H1 (cell line): ENCODE measurements around the gene SPTSSA. TPM values are rescaled to one million over a fixed set of nuclear protein-coding genes. Genes with fewer than 3 reads are reported as not detected.

Experiments
- CEBPB ChIP-seq: IDR thresholded peaks from 2 replicates; pipeline ENCODE4 v1.6.1; 2012; ENCODE audit warnings: low read depth, low read length
- CTCF ChIP-seq, 3 experiments: IDR thresholded peaks; 1 replicate in 2 of 3; 2 replicates in 1 of 3; pipeline versions ENCODE4 v1.5.1 to v1.6.1; 2011; ENCODE audit warnings: low read length in 3 of 3, mild to moderate bottlenecking in 3 of 3, inconsistent platforms in 2 of 3, low read depth in 1 of 3, moderate library complexity in 1 of 3; ENCODE audit not compliant: insufficient read depth in 1 of 3; ENCODE audit errors: control extremely low read depth in 1 of 3
- E2F6 ChIP-seq: IDR thresholded peaks from 2 replicates; pipeline ENCODE4 v1.6.1; 2012; ENCODE audit warnings: inconsistent platforms
- FOSL1 ChIP-seq: IDR thresholded peaks from 2 replicates; pipeline ENCODE4 v1.6.1; 2011; ENCODE audit warnings: mild to moderate bottlenecking, low read depth, low read length, moderate library complexity; ENCODE audit not compliant: insufficient read depth
- GABPA ChIP-seq: IDR thresholded peaks from 2 replicates; pipeline ENCODE4 v1.6.1; 2011; ENCODE audit warnings: mild to moderate bottlenecking, low read length, moderate library complexity, borderline replicate concordance; ENCODE audit not compliant: insufficient read depth
- KDM1A ChIP-seq: fragments of 200-600, 300-600 bp; sonication (generic); IDR thresholded peaks from 2 replicates; pipeline ENCODE4 v1.7.1; 2016; ENCODE audit warnings: mild to moderate bottlenecking, low read length, borderline replicate concordance
- MAX ChIP-seq: IDR thresholded peaks from 2 replicates; pipeline ENCODE4 v1.6.1; 2012; ENCODE audit warnings: inconsistent platforms
- POLR2AphosphoS5 ChIP-seq: IDR thresholded peaks from 2 replicates; pipeline ENCODE4 v1.6.1; 2011; ENCODE audit warnings: low read depth, low read length
- RFX5 ChIP-seq: IDR thresholded peaks from 2 replicates; pipeline ENCODE4 v1.6.1; 2011; ENCODE audit warnings: low read depth, low read length, improper control_type of control experiment, borderline replicate concordance
- RNF2 ChIP-seq: fragments of 200-900, 300-1000 bp; sonication (generic); IDR thresholded peaks from 2 replicates; pipeline ENCODE4 v1.7.1; 2016; ENCODE audit warnings: borderline replicate concordance, low read depth, mild to moderate bottlenecking, antibody characterized with exemption, low read length; ENCODE audit not compliant: poor library complexity, severe bottlenecking; ENCODE audit errors: missing control alignments
- RXRA ChIP-seq: IDR thresholded peaks from 2 replicates; pipeline ENCODE4 v1.6.1; 2011; ENCODE audit warnings: low read depth, mild to moderate bottlenecking, low read length, moderate library complexity; ENCODE audit not compliant: insufficient read depth
- SAP30 ChIP-seq: fragments of 300-600 bp; sonication (generic); IDR thresholded peaks from 2 replicates; pipeline ENCODE4 v1.7.1; 2012; ENCODE audit warnings: low read length, moderate library complexity, mild to moderate bottlenecking, inconsistent platforms; ENCODE audit not compliant: insufficient read depth, insufficient replicate concordance
- SIN3A ChIP-seq, 2 experiments: IDR thresholded peaks in 1 of 2; conservative IDR thresholded peaks in 1 of 2; 2 replicates each; pipeline ENCODE4 v1.6.1; 2011 to 2012; ENCODE audit warnings: low read length in 2 of 2, improper control_type of control experiment in 1 of 2, low read depth in 1 of 2, mild to moderate bottlenecking in 1 of 2
- SIX5 ChIP-seq: IDR thresholded peaks from 2 replicates; pipeline ENCODE4 v1.6.1; 2011; ENCODE audit warnings: mild to moderate bottlenecking, low read depth, low read length
- SUZ12 ChIP-seq: fragments of 200-600 bp; sonication (generic); IDR thresholded peaks from 2 replicates; pipeline ENCODE4 v1.6.1; 2012; ENCODE audit warnings: mild to moderate bottlenecking, inconsistent platforms, low read length, moderate library complexity, mixed read lengths
- TAF1 ChIP-seq: IDR thresholded peaks from 2 replicates; pipeline ENCODE4 v1.6.1; 2011; ENCODE audit warnings: mild to moderate bottlenecking, low read depth, low read length
- TBP ChIP-seq: IDR thresholded peaks from 2 replicates; pipeline ENCODE4 v1.6.1; 2011; ENCODE audit warnings: low read depth, low read length, improper control_type of control experiment
- TCF12 ChIP-seq: IDR thresholded peaks from 2 replicates; pipeline ENCODE4 v1.6.1; 2011; ENCODE audit warnings: low read depth, mild to moderate bottlenecking, low read length
- YY1 ChIP-seq: IDR thresholded peaks from 2 replicates; pipeline ENCODE4 v1.6.1; 2011; ENCODE audit warnings: low read depth, mild to moderate bottlenecking, low read length
- ZNF274 ChIP-seq: IDR thresholded peaks from 2 replicates; pipeline ENCODE4 v1.7.0; 2012; ENCODE audit warnings: low read length, borderline replicate concordance; ENCODE audit errors: extremely low read depth
- polyA plus RNA-seq, 7 experiments: library from polyadenylated mRNA; depleted of rRNA in 3 of 7; stranded (reverse) in 5 of 7; unstranded in 2 of 7; fragments of >200 nt in 5 of 7; fragments of 200-250 nt in 2 of 7; gene quantifications; 1 replicate in 5 of 7; 2 replicates in 1 of 7; 4 replicates in 1 of 7; pipeline versions ENCODE4 v1.2.1 to v1.2.3, GENCODE V29; 2011 to 2013; ENCODE audit warnings: missing spikeins in 2 of 7, mixed read lengths in 2 of 7
- total RNA-seq: library from RNA; stranded (reverse); fragmentation: NEBNext Ultra II Directional; extraction: Animal tissue kit (Norgen Biotek cat#: 25700); gene quantifications from 2 replicates; pipeline ENCODE4 v1.2.1, GENCODE V29; 2021

The SPTSSA gene
- total and polyA plus RNA-seq, 2 of the 8 experiments (the other 6 are each of a cell fraction or from before 2014, with no cell fraction given), result 24.9 to 28.5 TPM

- TF ChIP-seq TCF12, result no peak
- no peak for TF ChIP-seq RFX5
- no peak for TF ChIP-seq SIN3A (conservative IDR thresholded peaks at IDR 0.05 in 1 of 2, IDR thresholded peaks at IDR 0.05 in 1 of 2; ENCODE audit: low read depth in 1 of 2, low read length in 2 of 2)
- TF ChIP-seq RNF2, result no peak
- TF ChIP-seq KDM1A, result no peak
- no peak for TF ChIP-seq E2F6
- TF ChIP-seq SIX5, result no peak
- 0 out of 2 replicates have a peak, but pooled peaks have one; percentile 15 for TF ChIP-seq MAX
- no peak for TF ChIP-seq RXRA
- peak; percentile 1 to 33 (median 24); a peak in 3 of 4 replicates for TF ChIP-seq CTCF (IDR thresholded peaks at IDR 0.05; ENCODE audit: control extremely low read depth in 1 of 3, insufficient read depth in 1 of 3, low read depth in 1 of 3, low read length in 3 of 3)
- no peak for TF ChIP-seq FOSL1
- TF ChIP-seq CEBPB, result no peak
- no peak for TF ChIP-seq SUZ12
- TF ChIP-seq TAF1, result peak; percentile 46; the same call in 1 of the 2 replicates
- TF ChIP-seq GABPA, result no peak
- no peak for TF ChIP-seq TBP
- peak; percentile 72 for TF ChIP-seq YY1
- no peak for TF ChIP-seq SAP30
- no peak for TF ChIP-seq ZNF274
- no peak for TF ChIP-seq POLR2AphosphoS5
Observed at GRCh38 chr14:34496679-34497513, 34.9 kb upstream of the SPTSSA start (continued).
